PC-9 (cell line): ENCODE results near the gene SCUBE2. TPM values are rescaled to one million over a fixed set of nuclear protein-coding genes. Genes with fewer than 3 reads are reported as not detected.

ENCODE experiments used
- BruUV-seq: library from RNA; stranded (reverse); fragments of 400-500 nt; replicated peaks from 2 replicates; lab custom pipeline; 2021; lab: Mats Ljungman, UMichigan
- CTCF ChIA-PET: fragments of 300-600 bp; sonication (Branson Sonifier 250); formaldehyde crosslinking; loops from one replicate; lab custom pipeline; 2022; ENCODE audit warnings: antibody characterized with exemption; lab: Charles Lee
- POLR2A ChIA-PET: fragments of 300-600 bp; sonication (Branson Sonifier 250); formaldehyde crosslinking; loops from one replicate; lab custom pipeline; 2022; ENCODE audit warnings: antibody characterized with exemption; ENCODE audit not compliant: unreplicated experiment; lab: Charles Lee
- DNase-seq, 2 experiments: peaks; one replicate each; pipeline versions ENCODE4 v3.0.0 to v3.0.0-alpha.2; 2015 to 2022; ENCODE audit warnings: mixed read lengths in 1 of 2
- H2AFZ ChIP-seq: fragments of 200-600 bp; sonication (generic); 2 replicates; pipeline ENCODE4 v1.8.1; 2017; ENCODE audit warnings: antibody characterized with exemption
- H3F3A ChIP-seq: fragments of 200-600 bp; sonication (generic); 2 replicates; pipeline ENCODE4 v1.8.1; 2017; ENCODE audit warnings: antibody characterized with exemption, mild to moderate bottlenecking, low read depth; ENCODE audit not compliant: insufficient read depth
- H3K27ac ChIP-seq: fragments of 200-600 bp; sonication (generic); 2 replicates; pipeline ENCODE4 v1.6.1; 2016; ENCODE audit warnings: mixed run types
- H3K27me3 ChIP-seq: fragments of 200-600 bp; sonication (generic); 2 replicates; pipeline ENCODE4 v1.6.1; 2016; ENCODE audit warnings: low read depth, mixed run types; ENCODE audit not compliant: insufficient read depth
- H3K36me3 ChIP-seq: fragments of 200-600 bp; sonication (generic); 2 replicates; pipeline ENCODE4 v1.6.1; 2016; ENCODE audit warnings: low read depth, mixed run types
- H3K4me1 ChIP-seq: fragments of 200-600 bp; sonication (generic); replicated peaks from 2 replicates; pipeline ENCODE4 v1.6.1; 2016; ENCODE audit warnings: mixed run types; ENCODE audit not compliant: insufficient read depth
- H3K4me2 ChIP-seq: fragments of 200-600 bp; sonication (generic); 2 replicates; pipeline ENCODE4 v1.6.1; 2017; ENCODE audit warnings: mixed run types
- H3K4me3 ChIP-seq: fragments of 200-600 bp; sonication (generic); 2 replicates; pipeline ENCODE4 v1.6.1; 2016; ENCODE audit warnings: mixed run types
- H3K79me2 ChIP-seq: fragments of 200-600 bp; sonication (generic); 2 replicates; pipeline ENCODE4 v1.6.1; 2017; ENCODE audit warnings: low read depth, mixed run types
- H3K9me2 ChIP-seq: fragments of 200-600 bp; sonication (generic); 2 replicates; pipeline ENCODE4 v1.8.1; 2017; ENCODE audit warnings: mild to moderate bottlenecking; ENCODE audit not compliant: insufficient read depth
- H3K9me3 ChIP-seq: fragments of 200-600 bp; sonication (generic); 2 replicates; pipeline ENCODE4 v1.8.1; 2016; ENCODE audit warnings: low read depth; ENCODE audit not compliant: insufficient read depth
- H4K20me1 ChIP-seq: fragments of 200-600 bp; sonication (generic); 2 replicates; pipeline ENCODE4 v1.8.1; 2017; ENCODE audit not compliant: insufficient read depth
- EZH2 ChIP-seq: fragments of 200-600 bp; sonication (generic); IDR thresholded peaks from 2 replicates; pipeline ENCODE4 v1.8.0; 2017; ENCODE audit warnings: antibody characterized with exemption, low read depth
- intact Hi-C: fragments of 100-400 bp; cut with micrococcal nuclease; formaldehyde crosslinking; loops from one replicate; pipeline ENCODE4 v1.10.0; 2022; ENCODE audit not compliant: unreplicated experiment
- total RNA-seq: library from RNA; stranded (reverse); gene quantifications from 2 replicates; pipeline ENCODE4 v1.2.3, GENCODE V29; 2021
- TF ChIP-seq, protein P1 (sequence below): fragments of 200-600 bp; sonication (generic); conservative IDR thresholded peaks from 2 replicates; pipeline ENCODE4 v1.6.1; 2017; ENCODE audit warnings: mixed run types, antibody characterized with exemption, mild to moderate bottlenecking, moderate library complexity

The SCUBE2 gene
- total RNA-seq, 1 experiment from 2014 or later: not detected

DNA sequence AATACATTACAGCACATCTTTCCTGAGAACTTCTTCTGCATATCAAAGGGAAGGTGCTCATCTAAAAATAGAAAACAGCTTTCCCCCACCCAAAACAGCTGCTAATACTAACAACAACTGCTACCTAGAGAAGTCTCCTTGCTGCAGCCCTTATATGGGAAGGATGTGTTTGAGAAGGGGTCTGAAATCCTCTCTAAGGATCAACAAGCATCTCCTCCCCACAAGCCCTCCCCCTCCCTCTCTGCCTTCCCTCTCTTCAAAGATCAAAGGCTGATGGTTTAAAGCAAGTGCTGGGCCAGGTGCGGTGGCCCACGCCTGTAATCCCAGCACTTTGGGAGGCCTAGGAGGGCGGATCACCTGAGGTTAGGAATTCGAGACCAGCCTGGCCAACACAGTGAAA lies 33.5 kb downstream of the SCUBE2 start:
- TF ChIP-seq, protein P1, sequence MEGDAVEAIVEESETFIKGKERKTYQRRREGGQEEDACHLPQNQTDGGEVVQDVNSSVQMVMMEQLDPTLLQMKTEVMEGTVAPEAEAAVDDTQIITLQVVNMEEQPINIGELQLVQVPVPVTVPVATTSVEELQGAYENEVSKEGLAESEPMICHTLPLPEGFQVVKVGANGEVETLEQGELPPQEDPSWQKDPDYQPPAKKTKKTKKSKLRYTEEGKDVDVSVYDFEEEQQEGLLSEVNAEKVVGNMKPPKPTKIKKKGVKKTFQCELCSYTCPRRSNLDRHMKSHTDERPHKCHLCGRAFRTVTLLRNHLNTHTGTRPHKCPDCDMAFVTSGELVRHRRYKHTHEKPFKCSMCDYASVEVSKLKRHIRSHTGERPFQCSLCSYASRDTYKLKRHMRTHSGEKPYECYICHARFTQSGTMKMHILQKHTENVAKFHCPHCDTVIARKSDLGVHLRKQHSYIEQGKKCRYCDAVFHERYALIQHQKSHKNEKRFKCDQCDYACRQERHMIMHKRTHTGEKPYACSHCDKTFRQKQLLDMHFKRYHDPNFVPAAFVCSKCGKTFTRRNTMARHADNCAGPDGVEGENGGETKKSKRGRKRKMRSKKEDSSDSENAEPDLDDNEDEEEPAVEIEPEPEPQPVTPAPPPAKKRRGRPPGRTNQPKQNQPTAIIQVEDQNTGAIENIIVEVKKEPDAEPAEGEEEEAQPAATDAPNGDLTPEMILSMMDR: no peak
- TF ChIP-seq EZH2: no peak
- H2AFZ ChIP-seq: no peak overlapping the region
- H3F3A ChIP-seq: no peaks in the 10 kb centered on the region
- H3K9me2 ChIP-seq: no peaks in the 10 kb centered on the region
- no peaks in the 10 kb centered on the region for H4K20me1 ChIP-seq
- H3K4me2 ChIP-seq: no peak overlapping the region
- POLR2A ChIA-PET: no interaction called here
- intact Hi-C loops: no loop called here
- CTCF ChIA-PET: no interaction called here
- H3K36me3 ChIP-seq: no peaks in the 10 kb centered on the region
- H3K27ac ChIP-seq: no peak overlapping the region
- H3K4me1 ChIP-seq: no peaks in the 10 kb centered on the region
- no peak for DNase-seq
- H3K79me2 ChIP-seq: no peaks in the 10 kb centered on the region
- BruUV-seq: no TSS peak
- no peak overlapping the region for H3K4me3 ChIP-seq
- H3K27me3 ChIP-seq: no peaks in the 10 kb centered on the region
- H3K9me3 ChIP-seq: no peaks in the 10 kb centered on the region

DNA sequence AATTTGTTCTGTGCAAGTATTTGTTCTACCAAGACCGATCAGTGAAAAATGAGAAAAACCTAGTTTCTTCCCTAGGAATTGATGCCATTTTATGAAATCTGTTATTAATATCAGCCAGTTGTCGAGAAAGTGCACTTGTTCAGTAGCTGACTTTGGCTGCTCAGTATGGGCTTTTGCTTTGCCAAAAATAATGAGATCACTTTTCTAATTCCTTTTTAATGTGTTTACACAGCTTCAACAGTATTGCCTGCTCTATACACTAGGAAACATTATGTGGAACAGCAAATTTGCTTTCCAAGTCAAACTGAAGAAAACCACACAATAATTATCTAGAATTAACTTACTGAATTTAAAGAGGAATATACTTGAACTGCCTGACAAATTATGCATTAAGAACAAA lies 34.4 kb downstream of the SCUBE2 start:
- no peak overlapping the region for H3K4me2 ChIP-seq
- H3F3A ChIP-seq: no peaks in the 10 kb centered on the region
- H3K9me3 ChIP-seq: no peaks in the 10 kb centered on the region
- no peaks in the 10 kb centered on the region for H3K79me2 ChIP-seq
- no peaks in the 10 kb centered on the region for H3K4me1 ChIP-seq
- TF ChIP-seq, protein P1: no peak
- no peak for TF ChIP-seq EZH2
- no peak overlapping the region for H3K4me3 ChIP-seq
- no peak for DNase-seq
- no peaks in the 10 kb centered on the region for H3K9me2 ChIP-seq
- no TSS peak for BruUV-seq
- intact Hi-C loops: no loop called here
- H3K27ac ChIP-seq: no peak overlapping the region
- no peak overlapping the region for H2AFZ ChIP-seq
- CTCF ChIA-PET: no interaction called here
- no peaks in the 10 kb centered on the region for H3K36me3 ChIP-seq
- H4K20me1 ChIP-seq: no peaks in the 10 kb centered on the region
- H3K27me3 ChIP-seq: no peaks in the 10 kb centered on the region
- POLR2A ChIA-PET: no interaction called here

DNA sequence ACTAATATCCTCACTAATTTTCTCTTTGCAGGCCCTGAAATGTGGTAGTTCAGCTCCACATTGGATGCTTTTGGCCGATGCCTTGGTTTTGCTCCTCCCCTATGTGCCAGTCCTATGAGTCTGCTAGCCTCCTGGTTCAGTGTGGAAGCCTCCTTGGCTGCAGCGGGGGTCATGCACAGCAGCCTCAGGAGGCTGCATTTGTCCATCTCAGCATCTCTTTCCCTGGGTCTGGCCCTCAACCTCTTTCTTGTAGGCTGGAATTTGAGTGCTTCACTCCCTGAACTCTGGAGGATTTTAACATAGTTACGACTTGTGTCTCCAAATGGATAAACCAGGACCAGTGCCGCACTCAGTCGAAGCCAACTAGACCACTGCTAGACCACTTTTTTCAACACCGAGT lies 34.9 kb downstream of the SCUBE2 start:
- Histone ChIP-seq H3K27me3 (no peaks in the 10 kb centered on the region), H3K9me3 (no peaks in the 10 kb centered on the region), H3K4me3 (no peak overlapping the region), H3K36me3 (no peaks in the 10 kb centered on the region), H3K4me1 (no peaks in the 10 kb centered on the region), H2AFZ (no peak overlapping the region), H4K20me1 (no peaks in the 10 kb centered on the region), H3K79me2 (no peaks in the 10 kb centered on the region), H3K27ac (no peak overlapping the region), H3F3A (no peaks in the 10 kb centered on the region), H3K4me2 (no peak overlapping the region), H3K9me2 (no peaks in the 10 kb centered on the region)
- no peak for TF ChIP-seq EZH2
- TF ChIP-seq, protein P1: no peak
- ChIA-PET POLR2A (no interaction called here), CTCF (no interaction called here)
- intact Hi-C loops: no loop called here
- DNase-seq: no peak
- no TSS peak for BruUV-seq
